HepG2 (cell line): ENCODE measurements around the gene ERF. TPM values are rescaled to one million over a fixed set of nuclear protein-coding genes. Genes with fewer than 3 reads are reported as not detected.

ENCODE experiments used
- BCL6 ChIP-seq: IDR thresholded peaks from 2 replicates; pipeline ENCODE4 v1.6.1; 2016; ENCODE audit warnings: missing genetic modification reagents, missing compliant biosample characterization
- GATAD1 ChIP-seq: IDR thresholded peaks from 2 replicates; pipeline ENCODE4 v1.6.1; 2016; ENCODE audit warnings: missing genetic modification reagents, missing compliant biosample characterization
- KDM2A ChIP-seq: sonication (generic); formaldehyde crosslinking; IDR thresholded peaks from 2 replicates; pipeline ENCODE4 v1.4.0; 2020; ENCODE audit warnings: low read depth, missing genetic modification reagents, borderline replicate concordance
- PHB2 ChIP-seq: fragments of 450-650 bp; IDR thresholded peaks from 2 replicates; pipeline ENCODE4 v1.6.1; 2018; ENCODE audit not compliant: partially characterized antibody
- POLR2G ChIP-seq: fragments of 200-400 bp; formaldehyde crosslinking; IDR thresholded peaks from 2 replicates; pipeline ENCODE4 v1.6.1; 2018; ENCODE audit warnings: mild to moderate bottlenecking, low read depth, low read length, moderate library complexity
- REXO4 ChIP-seq: sonication (generic); formaldehyde crosslinking; IDR thresholded peaks from 2 replicates; pipeline ENCODE4 v1.8.0; 2022; ENCODE audit warnings: missing genetic modification reagents, mild to moderate bottlenecking, borderline replicate concordance
- SMAD3 ChIP-seq: sonication (generic); formaldehyde crosslinking; IDR thresholded peaks from 2 replicates; pipeline ENCODE4 v1.4.0; 2020; ENCODE audit warnings: missing genetic modification reagents
- SP1 ChIP-seq, 2 experiments: fragments of 450-650 bp in 1 of 2; sonication (generic) in 1 of 2; formaldehyde crosslinking in 1 of 2; IDR thresholded peaks; 2 replicates each; pipeline versions ENCODE4 v1.4.0 to v1.6.1; 2016 to 2020; ENCODE audit warnings: missing genetic modification reagents in 1 of 2
- YY1 ChIP-seq: IDR thresholded peaks from 2 replicates; pipeline ENCODE4 v1.6.1; 2011; ENCODE audit warnings: low read length, low read depth, moderate library complexity, mild to moderate bottlenecking; ENCODE audit not compliant: insufficient read depth, insufficient replicate concordance
- ZNF343 ChIP-seq: sonication (generic); formaldehyde crosslinking; IDR thresholded peaks from 2 replicates; pipeline ENCODE4 v1.4.0; 2020; ENCODE audit warnings: mild to moderate bottlenecking, missing genetic modification reagents
- ZNF709 ChIP-seq: sonication (generic); formaldehyde crosslinking; IDR thresholded peaks from 2 replicates; pipeline ENCODE4 v1.5.0; 2020; ENCODE audit warnings: mild to moderate bottlenecking, missing genetic modification reagents
- ZNF713 ChIP-seq: sonication (generic); formaldehyde crosslinking; IDR thresholded peaks from 2 replicates; pipeline ENCODE4 v1.4.0; 2020; ENCODE audit warnings: mild to moderate bottlenecking, missing genetic modification reagents
- ZNF83 ChIP-seq: sonication (generic); formaldehyde crosslinking; IDR thresholded peaks from 2 replicates; pipeline ENCODE4 v1.4.0; 2020; ENCODE audit warnings: missing genetic modification reagents, mild to moderate bottlenecking, borderline replicate concordance
- polyA plus RNA-seq, 8 experiments: library from polyadenylated mRNA; depleted of rRNA in 3 of 8; stranded (reverse) in 7 of 8; unstranded in 1 of 8; fragments of >200 nt; fragmentation: Illumina TruSeq in 4 of 8; extraction: Trizol in 4 of 8; gene quantifications; 2 replicates each; pipeline versions ENCODE4 v1.2.1 to v1.2.3, GENCODE V29; 2011 to 2016; ENCODE audit warnings: low read depth in 4 of 8, missing spikeins in 1 of 8, mixed read lengths in 1 of 8; ENCODE audit not compliant: insufficient read depth in 1 of 8
- total RNA-seq, 5 experiments: library from RNA; depleted of rRNA; stranded (reverse); fragments of >200 nt; fragmentation: Illumina TruSeq; extraction: Trizol; gene quantifications; 2 replicates each; pipeline ENCODE4 v1.2.3, GENCODE V29; 2016; ENCODE audit warnings: low read depth in 1 of 5
- TF ChIP-seq, protein P1 (sequence below): IDR thresholded peaks from 2 replicates; pipeline ENCODE4 v1.6.1; 2016; ENCODE audit warnings: mild to moderate bottlenecking
- TF ChIP-seq, protein P2 (sequence below): sonication (generic); formaldehyde crosslinking; IDR thresholded peaks from 2 replicates; pipeline ENCODE4 v1.4.0; 2020; ENCODE audit warnings: missing genetic modification reagents, borderline replicate concordance
- TF ChIP-seq, protein P3 (sequence below): sonication (generic); formaldehyde crosslinking; IDR thresholded peaks from 2 replicates; pipeline ENCODE4 v1.8.1; 2023; ENCODE audit warnings: mild to moderate bottlenecking, missing genetic modification reagents, borderline replicate concordance
- TF ChIP-seq, protein P4 (sequence below): sonication (generic); formaldehyde crosslinking; IDR thresholded peaks from 2 replicates; pipeline ENCODE4; 2020; ENCODE audit warnings: missing genetic modification reagents, mild to moderate bottlenecking, borderline replicate concordance
- TF ChIP-seq, protein P5 (sequence below): sonication (generic); formaldehyde crosslinking; conservative IDR thresholded peaks from 2 replicates; pipeline ENCODE4 v1.4.0; 2020; ENCODE audit warnings: mild to moderate bottlenecking, missing genetic modification reagents, moderate library complexity

ERF gene
- total and polyA plus RNA-seq, 2 of the 13 experiments (the other 11 are each of a cell fraction or from before 2014, with no cell fraction given) = 67.1 to 69.9 TPM

DNA sequence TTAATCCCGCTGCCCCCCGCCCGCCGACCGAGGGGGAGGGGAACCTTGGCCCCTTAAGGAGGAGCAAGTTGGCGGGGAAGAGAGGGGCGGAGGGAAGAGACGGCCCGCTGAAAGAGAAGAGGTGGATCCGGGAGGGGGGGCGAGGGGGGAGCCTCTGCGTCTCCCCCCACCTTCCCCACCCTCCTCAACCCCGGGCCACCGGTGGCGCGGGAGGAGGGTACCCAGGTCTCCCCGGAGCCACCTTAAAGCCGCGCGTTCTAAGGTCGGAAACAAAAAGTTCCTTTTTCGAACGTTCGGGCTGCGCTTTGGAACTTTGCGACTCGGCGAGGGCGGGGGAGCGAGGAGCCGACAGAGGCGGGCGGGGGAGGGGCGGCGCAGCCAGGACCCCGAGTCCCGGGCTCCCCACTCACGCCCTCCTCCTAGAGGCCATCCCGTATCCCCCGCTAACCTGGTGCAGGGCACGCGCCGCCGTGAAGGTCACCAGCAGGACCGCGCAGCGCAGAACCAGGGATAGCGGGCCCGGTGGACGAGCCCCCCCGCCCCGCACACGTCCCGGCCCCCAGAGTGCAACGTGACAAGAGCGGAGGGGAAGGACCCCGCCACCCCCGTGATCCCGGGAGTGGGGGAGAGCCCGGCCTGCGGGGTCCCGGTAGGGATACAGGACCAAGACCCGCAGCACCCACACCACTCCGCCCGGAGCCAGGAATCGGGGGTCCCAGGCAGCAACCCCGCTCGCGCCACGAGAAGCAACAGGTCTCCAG is 659 bp downstream of the ERF start (continued):
- TF ChIP-seq GATAD1 (CRISPR knock-in tag) (0 out of 2 replicates have a peak, but pooled peaks have one; percentile 17), SMAD3 (no peak), PHB2 (no peak), KDM2A (CRISPR knock-in tag) (peak; percentile 53; the same call in 1 of the 2 replicates), BCL6 (peak; percentile 11; the same call in 1 of the 2 replicates), ZNF343 (CRISPR knock-in tag) (peak; percentile 38; the same call in 1 of the 2 replicates), POLR2G (0 out of 2 replicates have a peak, but pooled peaks have one; percentile 1), ZNF83 (peak; percentile 81; the same call in 1 of the 2 replicates), SP1 (IDR thresholded peaks at IDR 0.05) (no peak), SP1 (CRISPR knock-in tag; IDR thresholded peaks at IDR 0.05) (no peak; the same call in 1 of the 2 replicates), REXO4 (CRISPR knock-in tag) (no peak), YY1 (peak; percentile 8), ZNF713 (CRISPR knock-in tag) (no peak), ZNF709 (CRISPR knock-in tag) (no peak)
- TF ChIP-seq, protein P1, sequence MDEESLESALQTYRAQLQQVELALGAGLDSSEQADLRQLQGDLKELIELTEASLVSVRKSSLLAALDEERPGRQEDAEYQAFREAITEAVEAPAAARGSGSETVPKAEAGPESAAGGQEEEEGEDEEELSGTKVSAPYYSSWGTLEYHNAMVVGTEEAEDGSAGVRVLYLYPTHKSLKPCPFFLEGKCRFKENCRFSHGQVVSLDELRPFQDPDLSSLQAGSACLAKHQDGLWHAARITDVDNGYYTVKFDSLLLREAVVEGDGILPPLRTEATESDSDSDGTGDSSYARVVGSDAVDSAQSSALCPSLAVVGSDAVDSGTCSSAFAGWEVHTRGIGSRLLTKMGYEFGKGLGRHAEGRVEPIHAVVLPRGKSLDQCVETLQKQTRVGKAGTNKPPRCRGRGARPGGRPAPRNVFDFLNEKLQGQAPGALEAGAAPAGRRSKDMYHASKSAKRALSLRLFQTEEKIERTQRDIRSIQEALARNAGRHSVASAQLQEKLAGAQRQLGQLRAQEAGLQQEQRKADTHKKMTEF (CRISPR knock-in tag) = peak; percentile 58; the same call in 1 of the 2 replicates
- TF ChIP-seq, protein P2, sequence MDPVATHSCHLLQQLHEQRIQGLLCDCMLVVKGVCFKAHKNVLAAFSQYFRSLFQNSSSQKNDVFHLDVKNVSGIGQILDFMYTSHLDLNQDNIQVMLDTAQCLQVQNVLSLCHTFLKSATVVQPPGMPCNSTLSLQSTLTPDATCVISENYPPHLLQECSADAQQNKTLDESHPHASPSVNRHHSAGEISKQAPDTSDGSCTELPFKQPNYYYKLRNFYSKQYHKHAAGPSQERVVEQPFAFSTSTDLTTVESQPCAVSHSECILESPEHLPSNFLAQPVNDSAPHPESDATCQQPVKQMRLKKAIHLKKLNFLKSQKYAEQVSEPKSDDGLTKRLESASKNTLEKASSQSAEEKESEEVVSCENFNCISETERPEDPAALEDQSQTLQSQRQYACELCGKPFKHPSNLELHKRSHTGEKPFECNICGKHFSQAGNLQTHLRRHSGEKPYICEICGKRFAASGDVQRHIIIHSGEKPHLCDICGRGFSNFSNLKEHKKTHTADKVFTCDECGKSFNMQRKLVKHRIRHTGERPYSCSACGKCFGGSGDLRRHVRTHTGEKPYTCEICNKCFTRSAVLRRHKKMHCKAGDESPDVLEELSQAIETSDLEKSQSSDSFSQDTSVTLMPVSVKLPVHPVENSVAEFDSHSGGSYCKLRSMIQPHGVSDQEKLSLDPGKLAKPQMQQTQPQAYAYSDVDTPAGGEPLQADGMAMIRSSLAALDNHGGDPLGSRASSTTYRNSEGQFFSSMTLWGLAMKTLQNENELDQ (CRISPR knock-in tag) = no peak
- TF ChIP-seq, protein P3, sequence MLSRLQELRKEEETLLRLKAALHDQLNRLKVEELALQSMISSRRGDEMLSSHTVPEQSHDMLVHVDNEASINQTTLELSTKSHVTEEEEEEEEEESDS (CRISPR knock-in tag) = no peak
- TF ChIP-seq, protein P4, sequence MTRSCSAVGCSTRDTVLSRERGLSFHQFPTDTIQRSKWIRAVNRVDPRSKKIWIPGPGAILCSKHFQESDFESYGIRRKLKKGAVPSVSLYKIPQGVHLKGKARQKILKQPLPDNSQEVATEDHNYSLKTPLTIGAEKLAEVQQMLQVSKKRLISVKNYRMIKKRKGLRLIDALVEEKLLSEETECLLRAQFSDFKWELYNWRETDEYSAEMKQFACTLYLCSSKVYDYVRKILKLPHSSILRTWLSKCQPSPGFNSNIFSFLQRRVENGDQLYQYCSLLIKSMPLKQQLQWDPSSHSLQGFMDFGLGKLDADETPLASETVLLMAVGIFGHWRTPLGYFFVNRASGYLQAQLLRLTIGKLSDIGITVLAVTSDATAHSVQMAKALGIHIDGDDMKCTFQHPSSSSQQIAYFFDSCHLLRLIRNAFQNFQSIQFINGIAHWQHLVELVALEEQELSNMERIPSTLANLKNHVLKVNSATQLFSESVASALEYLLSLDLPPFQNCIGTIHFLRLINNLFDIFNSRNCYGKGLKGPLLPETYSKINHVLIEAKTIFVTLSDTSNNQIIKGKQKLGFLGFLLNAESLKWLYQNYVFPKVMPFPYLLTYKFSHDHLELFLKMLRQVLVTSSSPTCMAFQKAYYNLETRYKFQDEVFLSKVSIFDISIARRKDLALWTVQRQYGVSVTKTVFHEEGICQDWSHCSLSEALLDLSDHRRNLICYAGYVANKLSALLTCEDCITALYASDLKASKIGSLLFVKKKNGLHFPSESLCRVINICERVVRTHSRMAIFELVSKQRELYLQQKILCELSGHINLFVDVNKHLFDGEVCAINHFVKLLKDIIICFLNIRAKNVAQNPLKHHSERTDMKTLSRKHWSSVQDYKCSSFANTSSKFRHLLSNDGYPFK (CRISPR knock-in tag) = 0 out of 2 replicates have a peak, but pooled peaks have one; percentile 13
- TF ChIP-seq, protein P5, sequence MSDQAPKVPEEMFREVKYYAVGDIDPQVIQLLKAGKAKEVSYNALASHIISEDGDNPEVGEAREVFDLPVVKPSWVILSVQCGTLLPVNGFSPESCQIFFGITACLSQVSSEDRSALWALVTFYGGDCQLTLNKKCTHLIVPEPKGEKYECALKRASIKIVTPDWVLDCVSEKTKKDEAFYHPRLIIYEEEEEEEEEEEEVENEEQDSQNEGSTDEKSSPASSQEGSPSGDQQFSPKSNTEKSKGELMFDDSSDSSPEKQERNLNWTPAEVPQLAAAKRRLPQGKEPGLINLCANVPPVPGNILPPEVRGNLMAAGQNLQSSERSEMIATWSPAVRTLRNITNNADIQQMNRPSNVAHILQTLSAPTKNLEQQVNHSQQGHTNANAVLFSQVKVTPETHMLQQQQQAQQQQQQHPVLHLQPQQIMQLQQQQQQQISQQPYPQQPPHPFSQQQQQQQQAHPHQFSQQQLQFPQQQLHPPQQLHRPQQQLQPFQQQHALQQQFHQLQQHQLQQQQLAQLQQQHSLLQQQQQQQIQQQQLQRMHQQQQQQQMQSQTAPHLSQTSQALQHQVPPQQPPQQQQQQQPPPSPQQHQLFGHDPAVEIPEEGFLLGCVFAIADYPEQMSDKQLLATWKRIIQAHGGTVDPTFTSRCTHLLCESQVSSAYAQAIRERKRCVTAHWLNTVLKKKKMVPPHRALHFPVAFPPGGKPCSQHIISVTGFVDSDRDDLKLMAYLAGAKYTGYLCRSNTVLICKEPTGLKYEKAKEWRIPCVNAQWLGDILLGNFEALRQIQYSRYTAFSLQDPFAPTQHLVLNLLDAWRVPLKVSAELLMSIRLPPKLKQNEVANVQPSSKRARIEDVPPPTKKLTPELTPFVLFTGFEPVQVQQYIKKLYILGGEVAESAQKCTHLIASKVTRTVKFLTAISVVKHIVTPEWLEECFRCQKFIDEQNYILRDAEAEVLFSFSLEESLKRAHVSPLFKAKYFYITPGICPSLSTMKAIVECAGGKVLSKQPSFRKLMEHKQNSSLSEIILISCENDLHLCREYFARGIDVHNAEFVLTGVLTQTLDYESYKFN = peak; percentile 48
